PFSK-1 (cell line): ENCODE measurements around the gene CSNK1G3.

Experiments used
- FOXP2 ChIP-seq: optimal IDR thresholded peaks from 2 replicates; pipeline ENCODE3; 2011; ENCODE audit warnings: borderline replicate concordance, control low read depth, inconsistent platforms; ENCODE audit not compliant: insufficient read depth; ENCODE audit errors: extremely low read length, extremely low read depth
- POLR2AphosphoS5 ChIP-seq: IDR thresholded peaks from 2 replicates; pipeline ENCODE4 v1.6.1; 2012; ENCODE audit warnings: low read depth, mild to moderate bottlenecking, control low read depth, low read length, moderate library complexity
- SIN3A ChIP-seq: IDR thresholded peaks from 2 replicates; pipeline ENCODE4 v1.6.1; 2012; ENCODE audit warnings: mild to moderate bottlenecking, low read length, moderate library complexity, borderline replicate concordance; ENCODE audit not compliant: insufficient read depth
- TAF1 ChIP-seq: IDR thresholded peaks from 2 replicates; pipeline ENCODE4 v1.6.1; 2012; ENCODE audit warnings: low read length, control low read depth, borderline replicate concordance; ENCODE audit not compliant: insufficient read depth
- TF ChIP-seq, protein P1 (sequence below), 2 experiments: IDR thresholded peaks; 2 replicates each; pipeline versions ENCODE4 v1.6.1 to v1.8.0; 2011 to 2012; ENCODE audit warnings: low read depth in 2 of 2, low read length in 2 of 2, control low read depth in 1 of 2, inconsistent platforms in 1 of 2, mild to moderate bottlenecking in 1 of 2, moderate library complexity in 1 of 2; ENCODE audit not compliant: insufficient read depth in 1 of 2

Gene CSNK1G3

GRCh38 chr5:123520677-123521247, 8.8 kb downstream of the CSNK1G3 start:
- no peak for TF ChIP-seq TAF1
- TF ChIP-seq SIN3A, result no peak
- no peak for TF ChIP-seq POLR2AphosphoS5
- no peak for TF ChIP-seq FOXP2
- TF ChIP-seq, protein P1, sequence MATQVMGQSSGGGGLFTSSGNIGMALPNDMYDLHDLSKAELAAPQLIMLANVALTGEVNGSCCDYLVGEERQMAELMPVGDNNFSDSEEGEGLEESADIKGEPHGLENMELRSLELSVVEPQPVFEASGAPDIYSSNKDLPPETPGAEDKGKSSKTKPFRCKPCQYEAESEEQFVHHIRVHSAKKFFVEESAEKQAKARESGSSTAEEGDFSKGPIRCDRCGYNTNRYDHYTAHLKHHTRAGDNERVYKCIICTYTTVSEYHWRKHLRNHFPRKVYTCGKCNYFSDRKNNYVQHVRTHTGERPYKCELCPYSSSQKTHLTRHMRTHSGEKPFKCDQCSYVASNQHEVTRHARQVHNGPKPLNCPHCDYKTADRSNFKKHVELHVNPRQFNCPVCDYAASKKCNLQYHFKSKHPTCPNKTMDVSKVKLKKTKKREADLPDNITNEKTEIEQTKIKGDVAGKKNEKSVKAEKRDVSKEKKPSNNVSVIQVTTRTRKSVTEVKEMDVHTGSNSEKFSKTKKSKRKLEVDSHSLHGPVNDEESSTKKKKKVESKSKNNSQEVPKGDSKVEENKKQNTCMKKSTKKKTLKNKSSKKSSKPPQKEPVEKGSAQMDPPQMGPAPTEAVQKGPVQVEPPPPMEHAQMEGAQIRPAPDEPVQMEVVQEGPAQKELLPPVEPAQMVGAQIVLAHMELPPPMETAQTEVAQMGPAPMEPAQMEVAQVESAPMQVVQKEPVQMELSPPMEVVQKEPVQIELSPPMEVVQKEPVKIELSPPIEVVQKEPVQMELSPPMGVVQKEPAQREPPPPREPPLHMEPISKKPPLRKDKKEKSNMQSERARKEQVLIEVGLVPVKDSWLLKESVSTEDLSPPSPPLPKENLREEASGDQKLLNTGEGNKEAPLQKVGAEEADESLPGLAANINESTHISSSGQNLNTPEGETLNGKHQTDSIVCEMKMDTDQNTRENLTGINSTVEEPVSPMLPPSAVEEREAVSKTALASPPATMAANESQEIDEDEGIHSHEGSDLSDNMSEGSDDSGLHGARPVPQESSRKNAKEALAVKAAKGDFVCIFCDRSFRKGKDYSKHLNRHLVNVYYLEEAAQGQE (IDR thresholded peaks at IDR 0.05; ENCODE audit: insufficient read depth in 1 of 2, low read depth in 2 of 2, low read length in 2 of 2), result no peak

DNA sequence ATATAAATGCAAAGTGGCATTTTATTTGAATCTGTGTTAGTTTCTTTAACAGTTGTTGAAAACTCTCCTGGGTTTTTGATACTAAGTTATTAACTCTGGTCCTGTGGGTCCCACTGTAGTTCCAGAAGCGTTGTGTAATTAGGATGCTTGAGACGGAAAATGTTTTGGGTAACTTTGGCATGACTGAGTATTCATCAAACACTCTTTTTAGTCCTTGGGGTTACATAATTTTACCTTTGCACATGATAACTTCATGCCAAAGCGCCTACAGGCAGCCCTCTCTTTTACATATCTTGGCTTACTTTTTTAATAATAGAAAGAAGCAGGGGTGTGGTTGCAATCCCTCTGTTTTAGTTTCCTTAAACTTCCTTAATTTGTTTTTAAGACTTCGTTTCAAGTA, 12.2 kb downstream of the CSNK1G3 start:
- TF ChIP-seq SIN3A, result no peak
- TF ChIP-seq, protein P1 (IDR thresholded peaks at IDR 0.05; ENCODE audit: insufficient read depth in 1 of 2, low read depth in 2 of 2, low read length in 2 of 2), result no peak
- TF ChIP-seq POLR2AphosphoS5, result no peak
- TF ChIP-seq FOXP2, result no peak

GRCh38 chr5:123527190-123527589, 15.2 kb downstream of the CSNK1G3 start:
- TF ChIP-seq POLR2AphosphoS5 (no peak), SIN3A (no peak), FOXP2 (no peak), TAF1 (no peak)
- TF ChIP-seq, protein P1 (IDR thresholded peaks at IDR 0.05; ENCODE audit: insufficient read depth in 1 of 2, low read depth in 2 of 2, low read length in 2 of 2), result no peak

GRCh38 chr5:123528065-123528464, 16.1 kb downstream of the CSNK1G3 start:
- no peak for TF ChIP-seq POLR2AphosphoS5
- no peak for TF ChIP-seq SIN3A
- TF ChIP-seq FOXP2, result no peak
- TF ChIP-seq TAF1, result no peak
- TF ChIP-seq, protein P1 (IDR thresholded peaks at IDR 0.05; ENCODE audit: insufficient read depth in 1 of 2, low read depth in 2 of 2, low read length in 2 of 2), result no peak

DNA sequence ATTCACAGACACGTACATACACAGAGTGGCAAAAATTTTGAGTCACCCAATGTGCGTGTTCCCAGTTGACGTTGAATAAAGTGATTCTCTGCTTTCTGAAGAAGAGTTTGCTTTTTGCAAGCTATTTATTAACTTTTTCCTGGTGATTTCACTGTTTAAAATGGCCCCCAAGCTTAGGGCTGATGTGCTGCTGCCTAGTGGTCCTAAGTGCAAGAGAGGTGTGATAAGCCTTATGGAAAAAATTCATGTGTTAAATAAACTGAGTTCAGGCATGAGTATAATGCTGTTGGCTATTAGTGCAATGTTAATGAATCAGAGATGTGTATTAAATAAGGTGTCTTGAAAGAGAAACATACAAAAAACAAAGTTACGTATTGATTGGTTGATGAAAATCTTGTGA, 16.9 kb downstream of the CSNK1G3 start:
- TF ChIP-seq TAF1 (no peak), SIN3A (no peak), FOXP2 (no peak), POLR2AphosphoS5 (no peak)
- TF ChIP-seq, protein P1 (IDR thresholded peaks at IDR 0.05; ENCODE audit: insufficient read depth in 1 of 2, low read depth in 2 of 2, low read length in 2 of 2), result no peak
